Lung (tissue), 12 donors: ENCODE measurements around the gene INTS7. TPM values are rescaled to one million over a fixed set of nuclear protein-coding genes. Genes with fewer than 3 reads are reported as not detected.

ENCODE experiments used
- ATAC-seq: fragments of 200-7000 bp; cut with Tn5 transposase; one replicate; pipeline ENCODE4 v1.9.1; 2020; ENCODE audit warnings: moderate number of reproducible peaks; ENCODE audit not compliant: insufficient read depth, low FRiP score
- DNase-seq, 3 donors: peaks; one replicate each; pipeline ENCODE4 v3.0.0-alpha.2; 2013 to 2017
- H3K27ac ChIP-seq, 2 donors: one replicate each; pipeline ENCODE4 v1.5.1; 2013; ENCODE audit warnings: mild to moderate bottlenecking in 2 of 2, moderate library complexity in 2 of 2, control low read depth in 1 of 2, inconsistent platforms in 1 of 2, low read depth in 1 of 2, low read length in 1 of 2
- H3K27me3 ChIP-seq, 3 donors: one replicate each; pipeline ENCODE4 v1.5.1; 2013; ENCODE audit warnings: low read length in 2 of 3; ENCODE audit not compliant: control insufficient read depth in 3 of 3, insufficient read depth in 3 of 3
- H3K36me3 ChIP-seq, 4 donors: one replicate each; pipeline ENCODE4 v1.5.1; 2013; ENCODE audit warnings: low read length in 4 of 4, mild to moderate bottlenecking in 1 of 4, moderate library complexity in 1 of 4; ENCODE audit not compliant: control insufficient read depth in 4 of 4, insufficient read depth in 4 of 4
- H3K4me1 ChIP-seq, 5 donors: one replicate each; pipeline ENCODE4 v1.5.1; 2013; ENCODE audit warnings: low read length in 5 of 5, mild to moderate bottlenecking in 2 of 5, moderate library complexity in 1 of 5; ENCODE audit not compliant: control insufficient read depth in 5 of 5, insufficient read depth in 5 of 5
- H3K4me3 ChIP-seq: one replicate; pipeline ENCODE4 v1.5.1; 2013; ENCODE audit warnings: mild to moderate bottlenecking, control low read depth, moderate library complexity
- H3K9ac ChIP-seq, 2 donors: one replicate each; pipeline ENCODE4 v1.5.1; 2013; ENCODE audit warnings: low read length in 2 of 2, control low read depth in 1 of 2; ENCODE audit not compliant: insufficient read depth in 1 of 2
- H3K9me3 ChIP-seq, 4 donors: one replicate each; pipeline ENCODE4 v1.5.1; 2013; ENCODE audit warnings: low read length in 3 of 4, mild to moderate bottlenecking in 1 of 4, moderate library complexity in 1 of 4; ENCODE audit not compliant: control insufficient read depth in 4 of 4, insufficient read depth in 3 of 4
- CTCF ChIP-seq: IDR thresholded peaks from 2 replicates; pipeline ENCODE4 v1.5.1; 2012; ENCODE audit warnings: mild to moderate bottlenecking; ENCODE audit errors: control extremely low read depth, extremely low read depth
- WGBS, 2 donors: extraction: QIAGEN DNeasy Blood & Tissue Kit; methylation state at CpG; one replicate each; pipeline ENCODE4 v1.1.7; 2013; 5-methylcytosine and 5-hydroxymethylcytosine counted together
- polyA plus RNA-seq, 2 donors: library from polyadenylated mRNA; stranded (reverse); fragments of 200-250 nt; gene quantifications; one replicate each; pipeline ENCODE4 v1.2.1, GENCODE V29; 2013
- total RNA-seq, 2 donors: library from RNA; depleted of rRNA in 1 of 2; stranded (reverse); fragments of >200 nt in 1 of 2; gene quantifications; one replicate each; pipeline ENCODE4 v1.2.1, GENCODE V29; 2014 to 2021
- donor health status: control.
- donor health status: control.
- donor health status: Bipolar disorder and iron deficiency.
- donor health status: healthy.
- donor health status: DM: yes; HTN: yes; CAD: no.

Gene INTS7
- total and polyA plus RNA-seq, 4 donors = 6.4 to 18.9 (median 11.8) TPM

GRCh38 chr1:211951856-211952255 is 83.5 kb downstream of the INTS7 start:
- Histone ChIP-seq H3K4me1 (no peaks in the 10 kb centered on the region), H3K27ac (no peak overlapping the region), H3K9ac (no peak overlapping the region), H3K4me3 (no peak overlapping the region), H3K36me3 (peaks cover 5 to 15% (median 6%) of the 10 kb centered on the region in 4 donors), H3K9me3 (no peaks in the 10 kb centered on the region), H3K27me3 (no peaks in the 10 kb centered on the region)
- TF ChIP-seq CTCF = no peak
- DNase-seq = no peak
- no peak for ATAC-seq

GRCh38 chr1:211948377-211948776 is 87.0 kb downstream of the INTS7 start:
- Histone ChIP-seq H3K4me1 (no peaks in the 10 kb centered on the region), H3K4me3 (no peak overlapping the region), H3K36me3 (peaks cover 9 to 18% (median 12%) of the 10 kb centered on the region in 4 donors), H3K27me3 (no peaks in the 10 kb centered on the region), H3K27ac (no peak overlapping the region), H3K9me3 (no peaks in the 10 kb centered on the region), H3K9ac (no peak overlapping the region)
- TF ChIP-seq CTCF = no peak
- 96 to 98% methylated on average over 5 of the region's 5 CpGs for WGBS, 2 donors
- DNase-seq = no peak
- ATAC-seq = no peak

GRCh38 chr1:211947396-211948295 is 87.7 kb downstream of the INTS7 start:
- no peak for DNase-seq
- H3K27me3 ChIP-seq = no peaks in the 10 kb centered on the region
- peaks cover 6 to 16% (median 13%) of the 10 kb centered on the region in 4 donors for H3K36me3 ChIP-seq
- no peak overlapping the region for H3K4me3 ChIP-seq
- no peaks in the 10 kb centered on the region for H3K4me1 ChIP-seq
- no peak overlapping the region for H3K9ac ChIP-seq
- no peak overlapping the region for H3K27ac ChIP-seq
- no peak for TF ChIP-seq CTCF
- WGBS, 2 donors = 81 to 93% methylated on average over 11 of the region's 11 CpGs
- no peaks in the 10 kb centered on the region for H3K9me3 ChIP-seq
- no peak for ATAC-seq
